GM19468 (cell line): ENCODE measurements around the gene KLK11.
"Not testable (repeated sequence)": the region's sequence is repeated elsewhere in the genome, so short reads cannot be mapped to it uniquely, and the experiment has no call there.

Source experiments
- ATAC-seq: cut with Tn5 transposase; IDR thresholded peaks from one replicate; pipeline ENCODE4 v1.9.1; 2021; ENCODE audit warnings: mild to moderate bottlenecking, moderate library complexity, moderate number of reproducible peaks; ENCODE audit not compliant: unreplicated experiment; ENCODE audit errors: extremely low read depth

The KLK11 gene

DNA sequence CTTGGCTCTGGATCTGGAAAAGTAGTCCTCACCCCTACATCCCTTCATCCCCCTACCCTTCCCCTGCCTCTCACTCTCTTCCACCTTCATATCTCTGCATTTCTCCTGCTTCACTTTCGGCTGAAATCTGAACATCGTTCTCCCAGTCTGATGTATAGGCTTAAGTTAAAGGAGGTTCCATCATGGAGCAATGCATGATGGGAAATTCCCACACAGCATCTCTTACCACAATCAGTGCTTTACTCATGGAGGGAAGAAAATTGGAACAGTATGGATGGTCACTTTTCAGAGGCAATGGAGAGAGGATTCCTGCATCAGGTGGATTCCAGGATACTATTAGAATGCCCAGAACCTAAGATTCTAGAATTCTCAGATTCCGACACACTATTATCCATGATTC lies 18.9 kb downstream of the KLK11 start:
- ATAC-seq, result no peak

GRCh38 chr19:51006406-51006805 lies 20.0 kb downstream of the KLK11 start:
- no peak for ATAC-seq

- ATAC-seq, result no peak
Measured at GRCh38 chr19:51005248-51005647, 21.2 kb downstream of the KLK11 start.

DNA sequence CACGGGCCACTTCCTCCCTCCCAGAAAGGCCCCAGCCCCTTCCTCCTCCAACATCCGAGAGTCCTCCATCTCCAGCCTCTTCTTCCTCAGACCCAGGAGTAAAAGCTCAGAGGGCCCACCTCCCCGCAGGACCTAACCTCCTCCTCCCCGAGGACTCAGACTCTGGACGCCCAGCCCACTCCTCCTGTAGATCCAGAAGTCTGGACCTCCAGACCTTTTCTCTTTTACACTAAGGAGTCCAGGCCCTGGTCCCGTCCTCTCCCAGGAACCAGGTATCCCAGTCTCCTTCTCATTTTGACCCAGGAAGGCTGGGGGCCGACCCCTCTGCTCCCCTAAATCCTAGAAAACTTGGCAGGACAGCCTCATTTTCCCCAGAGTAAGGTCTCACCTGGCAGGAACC lies 23.1 kb downstream of the KLK11 start:
- ATAC-seq, result no peak

GRCh38 chr19:51002542-51003311 lies 23.7 kb downstream of the KLK11 start:
- ATAC-seq, result no peak

DNA sequence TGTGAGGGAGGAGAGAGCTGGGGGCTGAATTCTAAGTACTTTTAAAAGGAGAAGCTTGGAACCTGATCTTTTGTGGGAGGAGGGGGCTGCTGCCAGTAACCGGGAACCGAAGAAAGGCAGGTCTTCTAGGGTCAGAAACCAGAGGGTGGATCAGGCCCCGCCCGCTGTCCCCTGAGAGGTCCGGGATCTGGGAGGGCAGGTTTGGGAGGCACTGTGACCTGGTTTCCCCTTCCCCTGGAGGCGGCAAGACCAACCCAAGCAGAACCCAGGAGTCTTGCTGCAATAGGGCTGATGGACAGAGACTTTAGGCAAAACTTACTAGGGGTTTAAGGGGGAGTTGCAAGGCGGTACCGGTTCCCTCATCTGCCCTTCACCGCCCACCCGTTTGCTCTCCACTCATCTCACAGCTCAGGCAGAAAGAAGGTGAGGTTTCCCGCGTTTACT lies 24.3 kb downstream of the KLK11 start:
- ATAC-seq, result no peak

DNA sequence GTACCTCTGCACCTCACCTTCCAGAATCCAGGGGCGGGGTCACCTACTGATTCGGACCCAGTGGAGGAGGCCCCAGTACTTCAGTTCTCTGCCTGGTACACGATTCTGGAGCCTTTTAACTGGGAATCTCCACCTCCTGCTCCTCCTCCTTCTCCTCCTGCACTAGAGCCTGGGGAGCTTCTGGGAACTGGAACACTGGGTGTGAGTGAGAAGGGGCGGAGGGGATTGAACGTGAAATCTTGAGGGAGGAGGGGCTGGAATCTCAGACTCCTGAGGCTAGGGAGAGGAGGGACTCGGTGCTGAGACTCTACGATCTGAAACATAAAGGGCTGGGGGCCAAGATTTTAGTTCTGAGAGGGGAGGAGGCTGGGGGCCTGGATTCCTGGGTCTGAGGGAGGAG lies 24.9 kb downstream of the KLK11 start, which contains the start of gene KLK8:
TSS of gene KLK8 (minus strand) at position 90 of the 400 bp plus-strand sequence. CDS start 437 bp downstream, outside the sequence.
- ATAC-seq, result no peak

DNA sequence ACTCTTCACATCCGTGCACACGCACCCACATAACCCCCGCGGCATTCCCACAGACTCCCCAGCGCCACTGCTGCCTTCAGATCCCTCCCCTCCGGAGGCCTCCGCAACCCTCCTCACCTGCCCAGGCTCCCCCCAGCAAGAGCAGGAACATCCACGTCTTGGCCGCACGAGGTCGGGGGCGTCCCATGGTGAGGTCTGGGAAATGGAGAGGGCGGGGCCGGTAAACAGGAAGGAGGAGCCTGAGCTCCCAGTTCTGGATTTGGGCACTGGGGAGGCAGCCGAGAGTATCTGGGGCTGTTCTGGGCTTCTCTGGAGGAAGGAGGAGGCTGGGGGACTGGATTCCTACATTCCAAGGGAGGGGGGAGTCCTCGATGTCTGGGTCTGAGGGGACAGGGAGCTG lies 25.4 kb downstream of the KLK11 start:
- no peak for ATAC-seq

GRCh38 chr19:51000426-51000825 lies 26.0 kb downstream of the KLK11 start:
- no peak for ATAC-seq

GRCh38 chr19:50998686-50999085 lies 27.7 kb downstream of the KLK11 start:
- no peak for ATAC-seq

GRCh38 chr19:50998061-50998460 lies 28.4 kb downstream of the KLK11 start:
- ATAC-seq, result no peak

GRCh38 chr19:50994129-50994528 lies 32.3 kb downstream of the KLK11 start:
- no peak for ATAC-seq

DNA sequence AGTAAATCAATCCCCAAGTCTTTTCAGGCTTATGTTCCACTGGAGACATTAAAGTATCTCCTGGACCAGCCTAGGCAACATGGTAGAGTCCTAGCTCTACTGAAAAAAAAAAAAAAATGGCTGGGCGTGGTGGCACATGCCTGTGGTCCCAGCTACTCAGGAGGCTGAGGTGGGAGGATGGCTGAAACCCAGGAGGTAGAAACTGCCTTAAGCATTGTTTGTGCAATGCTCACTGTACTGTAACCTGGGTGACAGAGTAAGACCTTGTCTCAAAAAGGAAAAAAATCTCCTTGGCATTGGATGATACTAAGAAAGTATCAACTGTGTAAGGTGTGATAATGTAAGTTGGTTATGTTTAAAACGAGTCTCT lies 33.8 kb downstream of the KLK11 start:
- no peak for ATAC-seq

DNA sequence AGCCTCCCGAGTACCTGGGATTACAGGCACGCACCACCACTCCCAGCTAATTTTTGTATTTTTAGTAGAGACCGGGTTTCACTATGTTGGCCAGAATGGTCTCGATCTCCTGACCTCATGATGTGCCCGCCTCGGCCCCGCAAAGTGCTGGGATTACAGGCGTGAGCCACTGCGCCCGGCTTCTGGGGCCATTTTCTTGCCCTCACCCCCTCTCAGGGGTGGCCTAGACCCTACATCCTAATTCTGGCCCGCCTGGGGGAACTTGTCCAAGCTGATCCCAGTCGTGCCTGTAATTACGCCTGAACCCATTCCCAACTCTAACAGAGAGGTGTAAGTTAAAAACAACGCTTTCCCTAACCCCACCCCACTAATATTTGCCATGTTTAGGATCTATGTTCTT lies 42.0 kb downstream of the KLK11 start:
- ATAC-seq, result not testable (repeated sequence)

GRCh38 chr19:50983625-50984292 lies 42.7 kb downstream of the KLK11 start, which contains the start of gene KLK7:
Gene KLK7, minus strand, starts transcription at chr19:50983917. Its CDS starts 1,518 bp downstream, at chr19:50982399.
- no peak for ATAC-seq

DNA sequence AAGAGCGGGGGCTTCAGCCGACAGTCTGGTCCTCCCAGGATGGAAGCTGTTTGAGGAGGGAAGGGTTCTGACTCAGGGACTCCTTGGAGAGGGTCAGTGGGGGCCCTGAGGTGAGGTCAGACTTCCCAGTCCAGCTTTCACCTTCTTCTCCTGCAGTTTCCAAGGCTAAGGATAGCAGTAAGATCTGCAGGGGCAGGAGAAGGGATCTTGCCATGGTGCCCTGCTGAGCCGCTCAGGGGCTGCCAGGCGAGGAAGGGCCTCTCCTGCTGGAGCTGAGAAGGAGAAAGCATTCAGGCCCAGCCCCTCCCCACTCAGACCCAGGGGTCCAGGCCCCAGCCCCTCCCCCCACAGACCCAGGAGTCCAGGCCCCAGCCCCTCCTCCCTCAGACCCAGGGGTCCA lies 44.2 kb downstream of the KLK11 start:
- no peak for ATAC-seq

- ATAC-seq, result no peak
Measured at GRCh38 chr19:50981587-50982146, 44.7 kb downstream of the KLK11 start.

DNA sequence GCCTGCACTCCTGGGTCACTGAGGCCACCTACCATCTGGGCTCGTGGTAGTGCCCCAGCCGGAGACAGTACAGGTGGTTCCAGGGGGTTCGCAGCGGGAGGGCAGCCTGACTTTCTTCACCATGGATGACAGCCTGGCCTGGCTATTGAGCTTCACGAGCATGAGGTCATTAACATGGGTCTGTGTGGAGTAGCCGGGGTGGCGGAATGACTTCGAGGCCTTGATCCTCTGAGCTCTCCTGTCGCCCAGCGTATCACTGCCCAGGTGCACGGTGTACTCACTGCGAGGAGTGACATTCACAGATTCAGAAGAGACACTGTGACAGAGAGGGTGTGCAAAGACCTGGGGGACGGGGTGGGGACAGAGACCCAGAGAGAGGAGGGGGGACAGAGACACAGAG lies 46.2 kb downstream of the KLK11 start:
- ATAC-seq, result no peak

DNA sequence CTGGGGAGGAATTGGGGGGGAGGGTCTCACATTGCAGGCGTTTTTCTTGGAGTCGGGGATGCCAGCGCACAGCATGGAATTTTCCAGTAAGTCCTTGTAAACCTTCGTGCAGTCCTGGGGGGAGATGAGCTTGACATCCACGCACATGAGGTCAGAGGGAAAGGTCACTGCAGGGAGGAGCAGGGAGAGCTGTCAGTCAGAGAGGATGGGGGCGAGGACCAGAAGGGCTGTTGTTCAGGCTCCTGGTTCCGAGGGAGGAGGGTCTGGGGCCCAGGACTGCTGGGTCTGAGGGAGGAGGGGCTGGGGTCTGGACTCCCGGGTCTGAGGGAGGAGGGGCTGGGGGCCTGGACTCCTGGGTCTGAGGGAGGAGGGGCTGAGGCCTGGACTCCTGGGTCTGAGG lies 46.7 kb downstream of the KLK11 start:
- ATAC-seq, result no peak

- no peak for ATAC-seq
Measured at GRCh38 chr19:50978772-50979390, 47.5 kb downstream of the KLK11 start.

GRCh38 chr19:50977626-50978025 lies 48.8 kb downstream of the KLK11 start:
- no peak for ATAC-seq
